ENCODE data around the gene RAD51B. TPM values are rescaled to one million over a fixed set of nuclear protein-coding genes. Genes with fewer than 3 reads are reported as not detected.
A peak's percentile ranks its signal among the peaks of the same experiment; 100 is the strongest.

The RAD51B gene
- total RNA-seq, 1 experiment from 2014 or later = 29.9 TPM

- BruUV-seq (replicated peaks) = no TSS peak
- peaks cover 23% of the 10 kb centered on the region for H3F3A ChIP-seq (ENCODE audit: insufficient read depth, low read depth)
- H3K4me1 ChIP-seq (replicated peaks; ENCODE audit: insufficient read depth) = peaks cover 56% of the 10 kb centered on the region
- no peaks in the 10 kb centered on the region for H3K9me3 ChIP-seq (ENCODE audit: insufficient read depth, low read depth)
- POLR2A ChIA-PET (ENCODE audit: unreplicated experiment) = no interaction called here
- H3K4me3 ChIP-seq = no peak overlapping the region
- H3K27me3 ChIP-seq (ENCODE audit: insufficient read depth, low read depth) = no peaks in the 10 kb centered on the region
- no peaks in the 10 kb centered on the region for H4K20me1 ChIP-seq (ENCODE audit: insufficient read depth)
- intact Hi-C loops (cut with micrococcal nuclease; ENCODE audit: unreplicated experiment) = loop anchor here (5.0 to 10.0 kb wide), 2 partner anchors 153 to 735 kb away; no protein-coding TSS in a partner anchor
- TF ChIP-seq EZH2 (IDR thresholded peaks at IDR 0.05; ENCODE audit: low read depth) (no peak), CTCF (conservative IDR thresholded peaks at IDR 0.05) (no peak)
- DNase-seq = no peak
- no peaks in the 10 kb centered on the region for H3K36me3 ChIP-seq (ENCODE audit: low read depth)
- H3K4me2 ChIP-seq = no peak overlapping the region
- CTCF ChIA-PET = no interaction called here
- no peaks in the 10 kb centered on the region for H3K9me2 ChIP-seq (ENCODE audit: insufficient read depth)
- H3K79me2 ChIP-seq (ENCODE audit: low read depth) = peaks cover 15% of the 10 kb centered on the region; the same call in 1 of the 2 replicates
- H3K27ac ChIP-seq = no peak overlapping the region
- H2AFZ ChIP-seq = no peak overlapping the region
These were observed 860.3 kb downstream of the RAD51B start for GRCh38 chr14:68679746-68680467.

- TF ChIP-seq CTCF (conservative IDR thresholded peaks at IDR 0.05) (no peak), EZH2 (IDR thresholded peaks at IDR 0.05; ENCODE audit: low read depth) (no peak)
- H3K4me3 ChIP-seq = no peak overlapping the region
- H3K79me2 ChIP-seq (ENCODE audit: low read depth) = peaks cover 15% of the 10 kb centered on the region; the same call in 1 of the 2 replicates
- H2AFZ ChIP-seq = no peak overlapping the region
- H3K4me1 ChIP-seq (replicated peaks; ENCODE audit: insufficient read depth) = peaks cover 56% of the 10 kb centered on the region
- ChIA-PET CTCF (no interaction called here), POLR2A (ENCODE audit: unreplicated experiment) (interaction anchor here (0.7 kb wide), 1 partner anchor 1154 kb away, joined by 5 read pairs; no protein-coding TSS in a partner anchor)
- no peaks in the 10 kb centered on the region for H3K36me3 ChIP-seq (ENCODE audit: low read depth)
- no TSS peak for BruUV-seq (replicated peaks)
- no peak overlapping the region for H3K27ac ChIP-seq
- DNase-seq = no peak
- no peaks in the 10 kb centered on the region for H4K20me1 ChIP-seq (ENCODE audit: insufficient read depth)
- no peak overlapping the region for H3K4me2 ChIP-seq
- H3K9me3 ChIP-seq (ENCODE audit: insufficient read depth, low read depth) = no peaks in the 10 kb centered on the region
- H3F3A ChIP-seq (ENCODE audit: insufficient read depth, low read depth) = peaks cover 27% of the 10 kb centered on the region
- H3K27me3 ChIP-seq (ENCODE audit: insufficient read depth, low read depth) = no peaks in the 10 kb centered on the region
- intact Hi-C loops (cut with micrococcal nuclease; ENCODE audit: unreplicated experiment) = loop anchor here (5.0 to 10.0 kb wide), 2 partner anchors 153 to 736 kb away; no protein-coding TSS in a partner anchor
- H3K9me2 ChIP-seq (ENCODE audit: insufficient read depth) = no peaks in the 10 kb centered on the region
These were observed 861.0 kb downstream of the RAD51B start for GRCh38 chr14:68680541-68681051.

GRCh38 chr14:68681256-68682011, 861.9 kb downstream of the RAD51B start:
- no peak overlapping the region for H2AFZ ChIP-seq
- peaks cover 34% of the 10 kb centered on the region for H3F3A ChIP-seq (ENCODE audit: insufficient read depth, low read depth)
- no peak overlapping the region for H3K4me3 ChIP-seq
- peaks cover 15% of the 10 kb centered on the region; the same call in 1 of the 2 replicates for H3K79me2 ChIP-seq (ENCODE audit: low read depth)
- peak overlapping the region; percentile 90 for H3K27ac ChIP-seq
- no peaks in the 10 kb centered on the region for H3K27me3 ChIP-seq (ENCODE audit: insufficient read depth, low read depth)
- H4K20me1 ChIP-seq (ENCODE audit: insufficient read depth) = no peaks in the 10 kb centered on the region
- peaks cover 55% of the 10 kb centered on the region for H3K4me1 ChIP-seq (replicated peaks; ENCODE audit: insufficient read depth)
- intact Hi-C loops (cut with micrococcal nuclease; ENCODE audit: unreplicated experiment) = loop anchor here (5.0 to 10.0 kb wide), 2 partner anchors 154 to 737 kb away; no protein-coding TSS in a partner anchor
- no peaks in the 10 kb centered on the region for H3K9me3 ChIP-seq (ENCODE audit: insufficient read depth, low read depth)
- TF ChIP-seq CTCF (conservative IDR thresholded peaks at IDR 0.05) (no peak), EZH2 (IDR thresholded peaks at IDR 0.05; ENCODE audit: low read depth) (no peak)
- CTCF ChIA-PET = no interaction called here
- H3K9me2 ChIP-seq (ENCODE audit: insufficient read depth) = no peaks in the 10 kb centered on the region
- H3K4me2 ChIP-seq = peak overlapping the region; percentile 71
- no TSS peak for BruUV-seq (replicated peaks)
- no peak for DNase-seq
- POLR2A ChIA-PET (ENCODE audit: unreplicated experiment) = interaction anchor here (0.7 kb wide), 1 partner anchor 1154 kb away, joined by 5 read pairs; no protein-coding TSS in a partner anchor
- no peaks in the 10 kb centered on the region for H3K36me3 ChIP-seq (ENCODE audit: low read depth)
